Right lobe of liver (tissue), 4 donors: Measurements from ENCODE around the gene CYREN.

Source experiments
- CTCF ChIP-seq, 4 donors: fragments of 200-600 bp in 3 of 4; fragments of 450-650 bp in 1 of 4; IDR thresholded peaks; one replicate each; pipeline versions ENCODE4 v1.5.1 to v1.8.0; 2016 to 2022; ENCODE audit warnings: antibody characterized with exemption in 4 of 4, mild to moderate bottlenecking in 2 of 4
- POLR2A ChIP-seq: fragments of 450-650 bp; IDR thresholded peaks from one replicate; pipeline ENCODE4 v1.6.1; 2017; ENCODE audit warnings: antibody characterized with exemption, mild to moderate bottlenecking
- donor health status: DM: no; HTN: no; CAD: no.
- donor health status: DM: no; HTN: no; CAD: no.
- donor health status: DM: no; HTN: yes; CAD: no.

GRCh38 chr7:135151132-135151531 lies 19.4 kb downstream of the CYREN start:
- TF ChIP-seq CTCF (IDR thresholded peaks at IDR 0.05) (no peak), POLR2A (no peak)
